HCT116 (cell line): Measurements from ENCODE around the gene STRBP. TPM values are rescaled to one million over a fixed set of nuclear protein-coding genes. Genes with fewer than 3 reads are reported as not detected.

Experiments used
- ATAC-seq: fragments of 200-7000 bp; cut with Tn5 transposase; 2 replicates; pipeline ENCODE4 v1.9.1; 2020; ENCODE audit warnings: mild to moderate bottlenecking, moderate library complexity
- BruUV-seq: library from RNA; stranded (reverse); fragments of 400-500 nt; replicated peaks from 2 replicates; lab custom pipeline; 2021; lab: Mats Ljungman, UMichigan
- CTCF ChIA-PET: fragments of 300-600 bp; sonication (Branson Sonifier 250); formaldehyde crosslinking; loops from one replicate; lab custom pipeline; 2021; ENCODE audit warnings: antibody characterized with exemption; lab: Charles Lee
- POLR2A ChIA-PET: fragments of 300-600, 350-600 bp; sonication (Branson Sonifier 250); formaldehyde crosslinking; loops from one replicate; lab custom pipeline; 2021; ENCODE audit warnings: antibody characterized with exemption; lab: Charles Lee
- RAD21 ChIA-PET, 2 experiments: fragments of 300-600 bp; sonication (Branson Sonifier 250); formaldehyde crosslinking; loops; one replicate each; lab custom pipeline; 2023; ENCODE audit warnings: low total read pairs in 2 of 2; ENCODE audit not compliant: uncharacterized antibody in 2 of 2, unreplicated experiment in 2 of 2, low non-redundant PET in 1 of 2; lab: Charles Lee
- DNase-seq: peaks from one replicate; pipeline ENCODE4 v3.0.0-alpha.2; 2010; ENCODE audit warnings: low read depth, low spot score
- H2AFZ ChIP-seq: fragments of 200-600 bp; shearing (Covaris generic), sonication (generic); 2 replicates; pipeline ENCODE4 v1.6.1; 2017; ENCODE audit warnings: low read depth, mixed run types, mixed read lengths, antibody characterized with exemption, low read length; ENCODE audit not compliant: poor library complexity, severe bottlenecking
- H3K27ac ChIP-seq: 2 replicates; pipeline ENCODE4 v1.5.1; 2012; ENCODE audit warnings: low read depth, low read length
- H3K27me3 ChIP-seq: fragments of 200-600 bp; sonication (generic); 2 replicates; pipeline ENCODE4 v1.6.1; 2016; ENCODE audit warnings: mixed run types, low read length, mixed read lengths; ENCODE audit not compliant: insufficient read depth
- H3K36me3 ChIP-seq, 2 experiments: fragments of 200-500 bp in 1 of 2; fragments of 200-600 bp in 1 of 2; sonication (Bioruptor generic) in 1 of 2; sonication (generic) in 1 of 2; 2 replicates each; pipeline versions ENCODE4 v1.5.1 to v1.6.1; 2014 to 2016; ENCODE audit warnings: low read length in 2 of 2, inconsistent platforms in 1 of 2, mixed read lengths in 1 of 2, mixed run types in 1 of 2; ENCODE audit not compliant: insufficient read depth in 2 of 2, control insufficient read depth in 1 of 2
- H3K4me1 ChIP-seq, 2 experiments: fragments of 200-600 bp in 1 of 2; sonication (generic) in 1 of 2; 2 replicates each; pipeline versions ENCODE4 v1.5.1 to v1.6.1; 2012 to 2017; ENCODE audit warnings: low read length in 2 of 2, inconsistent platforms in 1 of 2, mild to moderate bottlenecking in 1 of 2, mixed read lengths in 1 of 2, mixed run types in 1 of 2, moderate library complexity in 1 of 2; ENCODE audit not compliant: insufficient read depth in 2 of 2, control insufficient read depth in 1 of 2
- H3K4me2 ChIP-seq: fragments of 200-600 bp; sonication (generic); 2 replicates; pipeline ENCODE4 v1.6.1; 2017; ENCODE audit warnings: mixed run types, low read length, mixed read lengths
- H3K4me3 ChIP-seq, 2 experiments: fragments of 200-600 bp in 1 of 2; sonication (generic) in 1 of 2; replicated peaks in 1 of 2; 2 replicates each; pipeline ENCODE4 v1.5.1; 2011 to 2016; ENCODE audit warnings: low read length in 2 of 2, control low read depth in 1 of 2, low read depth in 1 of 2, mild to moderate bottlenecking in 1 of 2, mixed read lengths in 1 of 2, mixed run types in 1 of 2
- H3K79me2 ChIP-seq: fragments of 200-600 bp; sonication (generic); 2 replicates; pipeline ENCODE4 v1.6.1; 2017; ENCODE audit warnings: mild to moderate bottlenecking, mixed run types, low read length, moderate library complexity, mixed read lengths; ENCODE audit not compliant: insufficient read depth
- H3K9ac ChIP-seq: fragments of 200-600 bp; sonication (generic); 2 replicates; pipeline ENCODE4 v1.6.1; 2016; ENCODE audit warnings: low read length, mixed read lengths
- H3K9me2 ChIP-seq: fragments of 200-600 bp; sonication (generic), shearing (Covaris generic); 2 replicates; pipeline ENCODE4 v1.6.1; 2017; ENCODE audit warnings: mixed run types, mild to moderate bottlenecking, moderate library complexity; ENCODE audit not compliant: insufficient read depth
- H3K9me3 ChIP-seq, 2 experiments: fragments of 200-500 bp in 1 of 2; fragments of 200-600 bp in 1 of 2; sonication (Bioruptor generic) in 1 of 2; sonication (generic) in 1 of 2; 2 replicates each; pipeline ENCODE4 v1.6.1; 2014 to 2017; ENCODE audit warnings: low read length in 2 of 2, mixed read lengths in 2 of 2, inconsistent platforms in 1 of 2, low read depth in 1 of 2, mild to moderate bottlenecking in 1 of 2, mixed run types in 1 of 2, moderate library complexity in 1 of 2; ENCODE audit not compliant: control insufficient read depth in 1 of 2, insufficient read depth in 1 of 2
- H4K20me1 ChIP-seq: fragments of 200-600 bp; sonication (generic), shearing (Covaris generic); 2 replicates; pipeline ENCODE4 v1.6.1; 2017; ENCODE audit warnings: mixed run types, mild to moderate bottlenecking, moderate library complexity; ENCODE audit not compliant: insufficient read depth
- CBX3 ChIP-seq: IDR thresholded peaks from 2 replicates; pipeline ENCODE4 v1.6.1; 2012; ENCODE audit warnings: low read depth
- CEBPB ChIP-seq: IDR thresholded peaks from 2 replicates; pipeline ENCODE4 v1.6.1; 2012; ENCODE audit warnings: low read depth
- EGR1 ChIP-seq: IDR thresholded peaks from 2 replicates; pipeline ENCODE4 v1.6.1; 2012; ENCODE audit warnings: low read depth
- ELF1 ChIP-seq: IDR thresholded peaks from 2 replicates; pipeline ENCODE4 v1.6.1; 2012; ENCODE audit warnings: low read depth, borderline replicate concordance
- EZH2 ChIP-seq: fragments of 200-600 bp; sonication (generic); IDR thresholded peaks from 2 replicates; pipeline ENCODE4 v1.6.1; 2017; ENCODE audit warnings: antibody characterized with exemption, mixed run types
- FOSL1 ChIP-seq: IDR thresholded peaks from 2 replicates; pipeline ENCODE4 v1.6.1; 2012; ENCODE audit warnings: low read depth
- JUND ChIP-seq: IDR thresholded peaks from 2 replicates; pipeline ENCODE4 v1.6.1; 2012
- POLR2AphosphoS5 ChIP-seq: IDR thresholded peaks from 2 replicates; pipeline ENCODE4 v1.6.1; 2011; ENCODE audit warnings: mild to moderate bottlenecking, low read depth, low read length, moderate library complexity
- RAD21 ChIP-seq: IDR thresholded peaks from 2 replicates; pipeline ENCODE4 v1.6.1; 2012; ENCODE audit warnings: low read depth, mild to moderate bottlenecking
- SIN3A ChIP-seq: IDR thresholded peaks from 2 replicates; pipeline ENCODE4 v1.6.1; 2012; ENCODE audit warnings: low read depth
- SRF ChIP-seq: IDR thresholded peaks from 2 replicates; pipeline ENCODE4 v1.6.1; 2012; ENCODE audit warnings: low read depth
- ZFX ChIP-seq: fragments of 450-650 bp; IDR thresholded peaks from 2 replicates; pipeline ENCODE4 v1.6.1; 2017
- intact Hi-C: fragments of 100-400 bp; cut with micrococcal nuclease; formaldehyde crosslinking; loops from 2 replicates; pipeline ENCODE4 v1.10.0; 2022
- total RNA-seq: library from RNA; stranded (reverse); gene quantifications from one replicate; pipeline ENCODE4 v1.2.1, GENCODE V29; 2021; ENCODE audit not compliant: unreplicated experiment
- TF ChIP-seq, protein P1 (sequence below), 3 experiments: fragments of 200-600 bp in 1 of 3; sonication (generic) in 1 of 3; IDR thresholded peaks in 2 of 3; conservative IDR thresholded peaks in 1 of 3; 2 replicates each; pipeline ENCODE4 v1.5.1; 2012 to 2017; ENCODE audit warnings: low read depth in 2 of 3, low read length in 2 of 3, antibody characterized with exemption in 1 of 3, borderline replicate concordance in 1 of 3, control low read depth in 1 of 3, mild to moderate bottlenecking in 1 of 3, mixed read lengths in 1 of 3, mixed run types in 1 of 3, moderate library complexity in 1 of 3; ENCODE audit not compliant: insufficient read depth in 1 of 3
- TF ChIP-seq, protein P2 (sequence below): IDR thresholded peaks from 2 replicates; pipeline ENCODE4 v1.6.1; 2011; ENCODE audit warnings: mild to moderate bottlenecking, low read length, moderate library complexity; ENCODE audit not compliant: insufficient replicate concordance; ENCODE audit errors: extremely low read depth
- TF ChIP-seq, protein P3 (sequence below): IDR thresholded peaks from 2 replicates; pipeline ENCODE4 v1.6.1; 2012

The STRBP gene
- total RNA-seq, 1 experiment from 2014 or later = 30.4 TPM

DNA sequence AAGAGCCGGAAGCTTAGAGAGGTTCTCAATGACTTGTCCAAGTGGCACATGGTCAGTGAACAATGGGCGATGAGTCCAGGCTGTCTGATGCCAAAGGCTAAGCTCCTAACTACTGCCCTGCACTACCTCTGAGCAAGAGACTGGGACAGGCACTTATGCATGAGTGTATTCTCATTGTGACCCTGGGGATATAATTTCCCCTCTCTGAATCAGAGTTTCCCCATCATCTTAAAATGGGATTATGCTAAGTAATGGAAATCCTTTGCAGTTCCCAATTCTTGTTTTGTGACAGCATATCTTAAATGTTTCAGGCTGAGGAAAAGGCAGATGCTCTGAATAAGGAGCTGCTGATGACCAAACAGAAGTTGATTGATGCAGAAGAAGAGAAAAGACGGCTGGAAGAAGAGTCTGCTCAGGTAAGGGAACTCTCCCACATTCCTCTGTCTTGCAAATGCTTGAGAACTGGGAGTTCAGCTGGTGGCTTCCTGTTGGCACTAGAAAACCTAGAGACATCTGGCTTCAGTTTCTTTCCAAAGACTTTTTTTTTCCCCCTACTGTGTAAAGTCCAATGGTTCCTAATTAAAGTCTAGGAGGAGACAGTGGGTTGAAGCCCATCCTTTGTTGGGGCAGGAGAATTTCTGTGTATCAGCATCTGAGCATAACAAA, 170.8 kb downstream of the STRBP start (continued):
- TF ChIP-seq, protein P1, sequence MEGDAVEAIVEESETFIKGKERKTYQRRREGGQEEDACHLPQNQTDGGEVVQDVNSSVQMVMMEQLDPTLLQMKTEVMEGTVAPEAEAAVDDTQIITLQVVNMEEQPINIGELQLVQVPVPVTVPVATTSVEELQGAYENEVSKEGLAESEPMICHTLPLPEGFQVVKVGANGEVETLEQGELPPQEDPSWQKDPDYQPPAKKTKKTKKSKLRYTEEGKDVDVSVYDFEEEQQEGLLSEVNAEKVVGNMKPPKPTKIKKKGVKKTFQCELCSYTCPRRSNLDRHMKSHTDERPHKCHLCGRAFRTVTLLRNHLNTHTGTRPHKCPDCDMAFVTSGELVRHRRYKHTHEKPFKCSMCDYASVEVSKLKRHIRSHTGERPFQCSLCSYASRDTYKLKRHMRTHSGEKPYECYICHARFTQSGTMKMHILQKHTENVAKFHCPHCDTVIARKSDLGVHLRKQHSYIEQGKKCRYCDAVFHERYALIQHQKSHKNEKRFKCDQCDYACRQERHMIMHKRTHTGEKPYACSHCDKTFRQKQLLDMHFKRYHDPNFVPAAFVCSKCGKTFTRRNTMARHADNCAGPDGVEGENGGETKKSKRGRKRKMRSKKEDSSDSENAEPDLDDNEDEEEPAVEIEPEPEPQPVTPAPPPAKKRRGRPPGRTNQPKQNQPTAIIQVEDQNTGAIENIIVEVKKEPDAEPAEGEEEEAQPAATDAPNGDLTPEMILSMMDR (IDR thresholded peaks at IDR 0.05 in 2 of 3, conservative IDR thresholded peaks at IDR 0.05 in 1 of 3; ENCODE audit: borderline replicate concordance in 1 of 3, insufficient read depth in 1 of 3, low read depth in 2 of 3, low read length in 2 of 3) = no peak
- TF ChIP-seq CBX3 = no peak
- TF ChIP-seq CEBPB = no peak
- TF ChIP-seq, protein P2, sequence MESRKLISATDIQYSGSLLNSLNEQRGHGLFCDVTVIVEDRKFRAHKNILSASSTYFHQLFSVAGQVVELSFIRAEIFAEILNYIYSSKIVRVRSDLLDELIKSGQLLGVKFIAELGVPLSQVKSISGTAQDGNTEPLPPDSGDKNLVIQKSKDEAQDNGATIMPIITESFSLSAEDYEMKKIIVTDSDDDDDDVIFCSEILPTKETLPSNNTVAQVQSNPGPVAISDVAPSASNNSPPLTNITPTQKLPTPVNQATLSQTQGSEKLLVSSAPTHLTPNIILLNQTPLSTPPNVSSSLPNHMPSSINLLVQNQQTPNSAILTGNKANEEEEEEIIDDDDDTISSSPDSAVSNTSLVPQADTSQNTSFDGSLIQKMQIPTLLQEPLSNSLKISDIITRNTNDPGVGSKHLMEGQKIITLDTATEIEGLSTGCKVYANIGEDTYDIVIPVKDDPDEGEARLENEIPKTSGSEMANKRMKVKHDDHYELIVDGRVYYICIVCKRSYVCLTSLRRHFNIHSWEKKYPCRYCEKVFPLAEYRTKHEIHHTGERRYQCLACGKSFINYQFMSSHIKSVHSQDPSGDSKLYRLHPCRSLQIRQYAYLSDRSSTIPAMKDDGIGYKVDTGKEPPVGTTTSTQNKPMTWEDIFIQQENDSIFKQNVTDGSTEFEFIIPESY = no peak
- no peak for TF ChIP-seq SRF
- TF ChIP-seq JUND = no peak
- no peak for TF ChIP-seq ELF1
- no peak for TF ChIP-seq RAD21

DNA sequence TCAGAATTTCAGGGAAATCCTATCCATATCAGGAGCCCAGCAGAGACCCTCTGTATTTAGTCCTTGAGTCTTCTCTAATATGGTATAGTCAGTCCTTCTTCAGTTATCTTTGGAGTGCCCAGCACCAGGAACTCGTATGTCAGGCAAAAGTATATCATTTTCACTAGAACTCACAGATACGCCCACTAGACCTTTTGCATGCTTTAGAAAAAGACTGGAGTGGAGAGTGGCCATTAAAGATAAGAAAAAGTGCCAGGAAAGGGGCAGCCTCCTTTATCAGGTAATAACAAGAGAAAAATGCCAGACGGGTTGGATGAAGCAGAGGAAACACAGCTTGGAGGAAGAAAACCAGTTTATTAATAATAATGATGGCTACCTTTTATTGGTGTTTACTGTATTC, 171.4 kb downstream of the STRBP start:
- Histone ChIP-seq H3K4me2 (no peak overlapping the region), H2AFZ (no peak overlapping the region), H3K9me3 (no peaks in the 10 kb centered on the region), H3K36me3 (peaks cover 17 to 20% of the 10 kb centered on the region in 2 experiments), H3K79me2 (no peaks in the 10 kb centered on the region), H4K20me1 (no peaks in the 10 kb centered on the region), H3K27me3 (no peaks in the 10 kb centered on the region), H3K4me3 (no peak overlapping the region), H3K27ac (no peak overlapping the region), H3K9ac (no peak overlapping the region), H3K9me2 (no peaks in the 10 kb centered on the region), H3K4me1 (no peaks in the 10 kb centered on the region)
- no peak for ATAC-seq
- POLR2A ChIA-PET = no interaction called here
- RAD21 ChIA-PET = no interaction called here
- intact Hi-C loops = no loop called here
- no TSS peak for BruUV-seq
- DNase-seq = no peak
- CTCF ChIA-PET = no interaction called here
- TF ChIP-seq CEBPB = no peak
- no peak for TF ChIP-seq POLR2AphosphoS5
- TF ChIP-seq RAD21 = no peak
- no peak for TF ChIP-seq SIN3A
- TF ChIP-seq EZH2 = no peak
- TF ChIP-seq, protein P3, sequence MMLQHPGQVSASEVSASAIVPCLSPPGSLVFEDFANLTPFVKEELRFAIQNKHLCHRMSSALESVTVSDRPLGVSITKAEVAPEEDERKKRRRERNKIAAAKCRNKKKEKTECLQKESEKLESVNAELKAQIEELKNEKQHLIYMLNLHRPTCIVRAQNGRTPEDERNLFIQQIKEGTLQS = no peak
- no peak for TF ChIP-seq ZFX
- no peak for TF ChIP-seq FOSL1
- no peak for TF ChIP-seq ELF1
- no peak for TF ChIP-seq JUND
- TF ChIP-seq, protein P2 = no peak
- TF ChIP-seq CBX3 = no peak
- TF ChIP-seq, protein P1 (IDR thresholded peaks at IDR 0.05 in 2 of 3, conservative IDR thresholded peaks at IDR 0.05 in 1 of 3; ENCODE audit: borderline replicate concordance in 1 of 3, insufficient read depth in 1 of 3, low read depth in 2 of 3, low read length in 2 of 3) = no peak
- no peak for TF ChIP-seq EGR1
- TF ChIP-seq SRF = no peak
